Stimulated activated effector memory CD8-positive, alpha-beta T cell treated with anti-CD3 and anti-CD28 coated beads, Interleukin-12 subunit alpha, Interleukin-12 subunit beta, amount 100 ng/mL, for 72 hours (primary cell): ENCODE measurements around the gene ATE1.
A peak's percentile ranks its signal among the peaks of the same experiment; 100 is the strongest.

Experiments used
- ATAC-seq: fragments of 150-1000 bp; cut with Tn5 transposase; 2 replicates; pipeline ENCODE4 v1.10.0; 2021
- DNase-seq, 2 donors: peaks; one replicate each; pipeline ENCODE4 v3.0.0; 2021 to 2022; ENCODE audit warnings: low spot score in 2 of 2
- H3K27ac Mint-ChIP-seq: one replicate; pipeline ENCODE4 v1.8.0; 2022; ENCODE audit warnings: mild to moderate bottlenecking, mixed read lengths
- H3K36me3 Mint-ChIP-seq: one replicate; pipeline ENCODE4 v1.8.0; 2022; ENCODE audit warnings: mild to moderate bottlenecking, mixed read lengths
- H3K4me1 Mint-ChIP-seq: one replicate; pipeline ENCODE4 v1.8.0; 2022; ENCODE audit warnings: mixed read lengths
- H3K4me3 Mint-ChIP-seq: one replicate; pipeline ENCODE4 v1.8.0; 2022; ENCODE audit warnings: mild to moderate bottlenecking, mixed read lengths
- H3K9me3 Mint-ChIP-seq: one replicate; pipeline ENCODE4 v1.8.0; 2022; ENCODE audit warnings: mixed read lengths

The ATE1 gene

GRCh38 chr10:121739114-121739513 lies 188.7 kb downstream of the ATE1 start:
- no peak for ATAC-seq
- Mint-ChIP-seq H3K36me3 (peaks cover 14% of the 10 kb centered on the region), H3K4me3 (no peak overlapping the region), H3K9me3 (no peaks in the 10 kb centered on the region), H3K4me1 (peaks cover 17% of the 10 kb centered on the region), H3K27ac (no peak overlapping the region)
- no peak for DNase-seq

DNA sequence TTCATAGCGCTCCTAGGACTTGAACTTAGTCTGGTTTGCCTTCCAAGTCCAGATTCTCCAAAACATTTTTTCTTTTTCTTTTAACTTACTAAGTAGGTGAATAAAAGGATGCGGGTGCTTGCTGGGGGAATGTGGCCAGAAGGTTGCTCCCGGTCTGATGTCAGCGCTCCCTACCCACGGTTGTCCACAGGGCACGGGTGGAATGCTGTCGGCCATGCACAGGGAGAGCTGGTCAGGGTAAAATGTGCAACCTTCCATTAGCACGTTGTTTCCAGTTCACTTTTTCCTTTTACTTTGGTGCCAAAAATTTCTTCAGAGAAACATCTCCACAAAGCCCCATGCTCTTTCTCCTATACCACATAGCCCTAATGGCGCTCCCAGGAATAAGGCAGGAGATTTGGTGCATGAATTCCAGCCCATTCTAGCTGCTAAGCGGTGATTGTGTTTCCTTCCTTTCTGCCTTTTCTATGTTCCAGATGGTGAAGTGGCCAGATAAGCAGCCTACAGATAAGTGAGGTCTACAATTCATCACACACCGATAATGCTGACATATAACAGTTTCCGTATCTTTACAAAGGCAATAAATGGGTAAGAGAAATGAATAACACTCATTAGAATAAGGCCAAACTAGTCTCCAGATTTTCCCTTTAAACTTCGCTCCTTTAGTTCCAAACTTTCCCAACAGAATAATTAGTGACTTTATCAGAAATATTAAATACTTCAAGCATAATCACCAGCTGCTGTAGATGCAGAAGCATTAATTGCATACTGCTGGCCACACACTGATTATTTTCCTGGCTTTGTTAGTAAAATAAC lies 191.3 kb downstream of the ATE1 start:
- H3K36me3 Mint-ChIP-seq, result no peaks in the 10 kb centered on the region

GRCh38 chr10:121735263-121735662 lies 192.6 kb downstream of the ATE1 start:
- no peaks in the 10 kb centered on the region for H3K36me3 Mint-ChIP-seq
- DNase-seq (no peak), ATAC-seq (no peak)
- no peaks in the 10 kb centered on the region for H3K9me3 Mint-ChIP-seq
- no peak overlapping the region for H3K27ac Mint-ChIP-seq
- peaks cover 11% of the 10 kb centered on the region for H3K4me1 Mint-ChIP-seq
- H3K4me3 Mint-ChIP-seq, result no peak overlapping the region

More for the DNA sequence above, 191.3 kb downstream of the ATE1 start:
- Mint-ChIP-seq H3K9me3 (no peaks in the 10 kb centered on the region), H3K4me1 (peaks cover 16% of the 10 kb centered on the region), H3K27ac (no peak overlapping the region), H3K4me3 (no peak overlapping the region)
- DNase-seq, result no peak
- peak; percentile 28 for ATAC-seq

DNA sequence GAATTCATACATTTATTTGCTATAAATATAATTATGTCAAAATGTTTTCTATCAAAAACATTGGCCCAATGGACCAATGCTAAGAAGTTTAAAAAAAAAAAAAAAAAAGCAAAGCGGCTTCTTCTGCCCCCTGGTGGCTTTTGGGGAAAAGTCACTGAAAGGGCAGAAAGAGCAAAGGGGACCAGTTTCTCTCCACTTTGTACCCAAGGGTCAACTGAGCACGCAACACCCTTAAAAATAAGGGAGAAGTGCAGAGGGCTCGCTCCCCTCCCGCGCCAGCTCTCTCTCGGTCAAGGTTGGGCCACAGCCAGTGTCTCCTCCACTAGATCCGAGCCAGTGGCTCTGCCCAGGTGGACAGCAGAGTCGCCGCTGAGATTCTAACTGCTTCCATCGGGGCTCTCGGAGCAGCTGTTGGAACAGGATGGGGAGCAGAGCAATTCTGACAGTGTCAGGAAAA lies 193.2 kb downstream of the ATE1 start:
- H3K4me1 Mint-ChIP-seq, result peaks cover 11% of the 10 kb centered on the region
- DNase-seq (no peak), ATAC-seq (no peak)
- no peaks in the 10 kb centered on the region for H3K36me3 Mint-ChIP-seq
- H3K9me3 Mint-ChIP-seq, result no peaks in the 10 kb centered on the region
- H3K27ac Mint-ChIP-seq, result no peak overlapping the region
- no peak overlapping the region for H3K4me3 Mint-ChIP-seq

GRCh38 chr10:121732656-121733445 lies 195.0 kb downstream of the ATE1 start:
- H3K27ac Mint-ChIP-seq, result no peak overlapping the region

GRCh38 chr10:121732172-121732571 lies 195.7 kb downstream of the ATE1 start:
- H3K27ac Mint-ChIP-seq, result no peak overlapping the region
- DNase-seq (peak in 1 of 2 donors; percentile 25), ATAC-seq (no peak)
- H3K36me3 Mint-ChIP-seq, result no peaks in the 10 kb centered on the region
- H3K9me3 Mint-ChIP-seq, result no peaks in the 10 kb centered on the region
- no peak overlapping the region for H3K4me3 Mint-ChIP-seq
- H3K4me1 Mint-ChIP-seq, result peaks cover 8% of the 10 kb centered on the region

More at GRCh38 chr10:121732656-121733445, 195.0 kb downstream of the ATE1 start:
- DNase-seq (no peak), ATAC-seq (no peak)
- Mint-ChIP-seq H3K9me3 (no peaks in the 10 kb centered on the region), H3K4me1 (peaks cover 11% of the 10 kb centered on the region), H3K4me3 (no peak overlapping the region), H3K36me3 (no peaks in the 10 kb centered on the region)

GRCh38 chr10:121724282-121724681 lies 203.5 kb downstream of the ATE1 start:
- peaks cover 2% of the 10 kb centered on the region for H3K9me3 Mint-ChIP-seq

GRCh38 chr10:121722665-121723064 lies 205.2 kb downstream of the ATE1 start:
- ATAC-seq (no peak), DNase-seq (no peak)
- Mint-ChIP-seq H3K4me3 (no peak overlapping the region), H3K9me3 (peaks cover 2% of the 10 kb centered on the region), H3K27ac (no peak overlapping the region), H3K36me3 (no peaks in the 10 kb centered on the region), H3K4me1 (no peaks in the 10 kb centered on the region)

More at GRCh38 chr10:121724282-121724681, 203.5 kb downstream of the ATE1 start:
- ATAC-seq, result no peak
- H3K4me3 Mint-ChIP-seq, result no peak overlapping the region
- H3K36me3 Mint-ChIP-seq, result no peaks in the 10 kb centered on the region
- no peak overlapping the region for H3K27ac Mint-ChIP-seq
- H3K4me1 Mint-ChIP-seq, result no peaks in the 10 kb centered on the region
- no peak for DNase-seq

GRCh38 chr10:121721257-121721656 lies 206.6 kb downstream of the ATE1 start:
- Mint-ChIP-seq H3K27ac (no peak overlapping the region), H3K36me3 (no peaks in the 10 kb centered on the region), H3K4me3 (no peak overlapping the region), H3K4me1 (no peaks in the 10 kb centered on the region), H3K9me3 (peaks cover 2% of the 10 kb centered on the region)
- DNase-seq, result no peak
- no peak for ATAC-seq

- Mint-ChIP-seq H3K27ac (no peak overlapping the region), H3K9me3 (peaks cover 2% of the 10 kb centered on the region), H3K4me3 (no peak overlapping the region)
Observed at GRCh38 chr10:121715969-121716368, 211.9 kb downstream of the ATE1 start.

GRCh38 chr10:121715076-121715475 lies 212.8 kb downstream of the ATE1 start:
- ATAC-seq (no peak), DNase-seq (no peak)
- H3K27ac Mint-ChIP-seq, result no peak overlapping the region
- H3K9me3 Mint-ChIP-seq, result peaks cover 1% of the 10 kb centered on the region
- H3K4me1 Mint-ChIP-seq, result no peaks in the 10 kb centered on the region
- no peaks in the 10 kb centered on the region for H3K36me3 Mint-ChIP-seq
- no peak overlapping the region for H3K4me3 Mint-ChIP-seq

More at GRCh38 chr10:121715969-121716368, 211.9 kb downstream of the ATE1 start:
- no peak for DNase-seq
- H3K4me1 Mint-ChIP-seq, result no peaks in the 10 kb centered on the region
- H3K36me3 Mint-ChIP-seq, result no peaks in the 10 kb centered on the region
- ATAC-seq, result no peak

GRCh38 chr10:121713486-121713885 lies 214.3 kb downstream of the ATE1 start:
- Mint-ChIP-seq H3K9me3 (no peaks in the 10 kb centered on the region), H3K4me1 (no peaks in the 10 kb centered on the region), H3K4me3 (no peak overlapping the region), H3K27ac (no peak overlapping the region), H3K36me3 (no peaks in the 10 kb centered on the region)
- ATAC-seq, result no peak
- no peak for DNase-seq

GRCh38 chr10:121710971-121711370 lies 216.9 kb downstream of the ATE1 start:
- no peak for DNase-seq

GRCh38 chr10:121710207-121710606 lies 217.6 kb downstream of the ATE1 start:
- no peaks in the 10 kb centered on the region for H3K36me3 Mint-ChIP-seq
- no peaks in the 10 kb centered on the region for H3K4me1 Mint-ChIP-seq
- H3K9me3 Mint-ChIP-seq, result no peaks in the 10 kb centered on the region

More at GRCh38 chr10:121710971-121711370, 216.9 kb downstream of the ATE1 start:
- Mint-ChIP-seq H3K4me3 (no peak overlapping the region), H3K27ac (no peak overlapping the region), H3K9me3 (no peaks in the 10 kb centered on the region), H3K36me3 (no peaks in the 10 kb centered on the region), H3K4me1 (no peaks in the 10 kb centered on the region)
- no peak for ATAC-seq

DNA sequence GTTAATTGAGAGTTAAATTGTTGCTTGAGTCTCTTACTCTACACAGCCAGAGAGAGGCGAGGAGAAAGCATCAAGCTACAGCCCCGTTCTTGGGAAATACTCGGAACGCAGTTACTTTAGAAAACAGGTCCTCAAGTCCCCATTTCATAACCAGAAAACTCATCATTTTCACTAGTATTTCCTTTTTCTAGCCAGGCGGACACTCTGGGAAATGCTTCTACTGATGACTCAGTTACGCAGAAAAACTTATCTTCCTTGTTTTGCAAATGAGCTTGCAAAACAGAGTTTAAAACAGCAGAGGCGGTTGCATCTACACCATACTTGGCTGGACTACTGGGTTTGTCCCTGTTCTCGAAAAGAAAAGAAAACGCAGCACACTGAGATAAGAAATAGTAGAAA lies 218.2 kb downstream of the ATE1 start:
- H3K9me3 Mint-ChIP-seq, result no peaks in the 10 kb centered on the region
- DNase-seq (no peak), ATAC-seq (no peak)
- no peaks in the 10 kb centered on the region for H3K36me3 Mint-ChIP-seq
- no peaks in the 10 kb centered on the region for H3K4me1 Mint-ChIP-seq
- no peak overlapping the region for H3K27ac Mint-ChIP-seq
- no peak overlapping the region for H3K4me3 Mint-ChIP-seq

More at GRCh38 chr10:121710207-121710606, 217.6 kb downstream of the ATE1 start:
- H3K27ac Mint-ChIP-seq, result no peak overlapping the region
- no peak for DNase-seq
- ATAC-seq, result no peak
- no peak overlapping the region for H3K4me3 Mint-ChIP-seq
